HG03108 (cell line): ENCODE data around the gene OR2D3.
"Not testable (repeated sequence)": the region's sequence is repeated elsewhere in the genome, so short reads cannot be mapped to it uniquely, and the experiment has no call there.

Source experiments
- ATAC-seq: cut with Tn5 transposase; IDR thresholded peaks from one replicate; pipeline ENCODE4 v1.9.1; 2021; ENCODE audit warnings: moderate library complexity; ENCODE audit not compliant: unreplicated experiment

The OR2D3 gene

GRCh38 chr11:6927030-6927617 is 6.3 kb downstream of the OR2D3 start:
- no peak for ATAC-seq

GRCh38 chr11:6928916-6929315 is 8.1 kb downstream of the OR2D3 start:
- ATAC-seq, result no peak

- no peak for ATAC-seq
Observed at GRCh38 chr11:6931146-6931713, 10.4 kb downstream of the OR2D3 start.

GRCh38 chr11:6932145-6932544 is 11.3 kb downstream of the OR2D3 start:
- ATAC-seq, result no peak

- ATAC-seq, result no peak
Observed at GRCh38 chr11:6941970-6942369, 21.2 kb downstream of the OR2D3 start.

GRCh38 chr11:6943131-6943530 is 22.3 kb downstream of the OR2D3 start:
- no peak for ATAC-seq

GRCh38 chr11:6954248-6954647 is 33.4 kb downstream of the OR2D3 start:
- not testable (repeated sequence) for ATAC-seq

- ATAC-seq, result no peak
Observed at GRCh38 chr11:6962141-6962540, 41.3 kb downstream of the OR2D3 start.

- no peak for ATAC-seq
Observed at GRCh38 chr11:6962673-6963072, 41.9 kb downstream of the OR2D3 start.

- no peak for ATAC-seq
Observed at GRCh38 chr11:6968816-6969215, 48.0 kb downstream of the OR2D3 start.

GRCh38 chr11:6969854-6970253 is 49.1 kb downstream of the OR2D3 start:
- ATAC-seq, result not testable (repeated sequence)
